ENCODE measurements around the gene JARID2. TPM values are rescaled to one million over a fixed set of nuclear protein-coding genes. Genes with fewer than 3 reads are reported as not detected.

Gene JARID2
- total RNA-seq, 3 donors from 2014 or later, result 10.6 to 11.8 (median 11.4) TPM

DNA sequence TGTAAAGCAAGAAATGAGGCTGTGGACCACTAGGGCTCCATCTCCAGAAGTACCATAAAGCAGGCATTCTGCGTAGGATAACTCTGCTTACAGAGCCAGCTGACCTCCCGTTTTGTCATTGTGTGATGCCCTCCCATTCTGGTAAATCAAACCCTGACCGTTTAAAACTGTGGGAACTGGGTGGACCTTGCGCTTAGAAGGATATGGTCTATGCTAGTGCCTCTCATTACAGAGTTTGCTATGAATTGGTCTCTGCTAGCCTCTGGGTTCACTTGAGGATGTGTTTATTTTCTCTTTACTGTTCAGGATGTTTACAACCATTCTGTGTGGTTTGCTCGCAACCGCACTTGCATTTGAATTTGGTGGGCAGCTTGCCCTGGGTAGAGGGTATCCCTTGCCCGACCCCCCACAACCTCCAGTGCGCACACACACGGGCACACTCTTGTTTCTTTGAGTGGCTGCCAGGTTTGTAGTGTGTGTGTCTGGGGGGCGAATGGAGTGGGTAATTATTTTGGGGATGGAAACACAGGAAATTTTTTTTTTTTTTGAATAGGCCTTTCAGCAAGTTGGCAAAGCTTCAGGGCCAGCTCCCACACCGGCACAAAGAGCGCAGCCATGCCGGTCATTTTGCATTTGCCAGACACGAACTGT, 198.3 kb downstream of the JARID2 start:
- DNase-seq, result no peak
- Histone ChIP-seq H3K4me3 (no peak overlapping the region), H3K36me3 (ENCODE audit: low read depth) (no peaks in the 10 kb centered on the region), H3K9me3 (no peaks in the 10 kb centered on the region), H3K4me1 (ENCODE audit: low read depth) (peaks cover 5% of the 10 kb centered on the region)
- TF ChIP-seq, protein P1, sequence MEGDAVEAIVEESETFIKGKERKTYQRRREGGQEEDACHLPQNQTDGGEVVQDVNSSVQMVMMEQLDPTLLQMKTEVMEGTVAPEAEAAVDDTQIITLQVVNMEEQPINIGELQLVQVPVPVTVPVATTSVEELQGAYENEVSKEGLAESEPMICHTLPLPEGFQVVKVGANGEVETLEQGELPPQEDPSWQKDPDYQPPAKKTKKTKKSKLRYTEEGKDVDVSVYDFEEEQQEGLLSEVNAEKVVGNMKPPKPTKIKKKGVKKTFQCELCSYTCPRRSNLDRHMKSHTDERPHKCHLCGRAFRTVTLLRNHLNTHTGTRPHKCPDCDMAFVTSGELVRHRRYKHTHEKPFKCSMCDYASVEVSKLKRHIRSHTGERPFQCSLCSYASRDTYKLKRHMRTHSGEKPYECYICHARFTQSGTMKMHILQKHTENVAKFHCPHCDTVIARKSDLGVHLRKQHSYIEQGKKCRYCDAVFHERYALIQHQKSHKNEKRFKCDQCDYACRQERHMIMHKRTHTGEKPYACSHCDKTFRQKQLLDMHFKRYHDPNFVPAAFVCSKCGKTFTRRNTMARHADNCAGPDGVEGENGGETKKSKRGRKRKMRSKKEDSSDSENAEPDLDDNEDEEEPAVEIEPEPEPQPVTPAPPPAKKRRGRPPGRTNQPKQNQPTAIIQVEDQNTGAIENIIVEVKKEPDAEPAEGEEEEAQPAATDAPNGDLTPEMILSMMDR (IDR thresholded peaks at IDR 0.05), result no peak
- intact Hi-C loops (cut with DNase I, micrococcal nuclease), result no loop called here
- ATAC-seq, result peak; percentile 15

DNA sequence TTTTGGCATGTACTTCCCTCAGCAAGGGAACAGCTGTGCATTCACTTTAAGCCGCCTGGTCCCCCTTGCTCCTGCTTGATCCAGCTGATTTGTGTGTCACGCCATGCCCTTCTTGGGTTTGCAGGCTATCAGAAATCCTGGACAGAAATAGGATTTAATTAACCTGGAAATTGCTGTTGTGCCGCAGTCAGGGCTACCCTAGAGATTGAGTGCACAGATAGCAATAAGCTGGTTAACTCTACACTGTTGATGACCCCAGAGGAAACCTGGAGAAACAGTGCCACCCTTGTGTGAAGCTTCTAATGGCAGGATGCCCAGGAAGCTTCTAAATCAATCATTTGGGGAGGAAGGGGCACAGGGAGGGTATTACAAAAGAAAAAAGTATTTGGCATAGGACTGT, 199.0 kb downstream of the JARID2 start:
- peak; percentile 31 for ATAC-seq
- intact Hi-C loops (cut with DNase I, micrococcal nuclease), result no loop called here
- H3K4me1 ChIP-seq (ENCODE audit: low read depth), result peaks cover 5% of the 10 kb centered on the region

DNA sequence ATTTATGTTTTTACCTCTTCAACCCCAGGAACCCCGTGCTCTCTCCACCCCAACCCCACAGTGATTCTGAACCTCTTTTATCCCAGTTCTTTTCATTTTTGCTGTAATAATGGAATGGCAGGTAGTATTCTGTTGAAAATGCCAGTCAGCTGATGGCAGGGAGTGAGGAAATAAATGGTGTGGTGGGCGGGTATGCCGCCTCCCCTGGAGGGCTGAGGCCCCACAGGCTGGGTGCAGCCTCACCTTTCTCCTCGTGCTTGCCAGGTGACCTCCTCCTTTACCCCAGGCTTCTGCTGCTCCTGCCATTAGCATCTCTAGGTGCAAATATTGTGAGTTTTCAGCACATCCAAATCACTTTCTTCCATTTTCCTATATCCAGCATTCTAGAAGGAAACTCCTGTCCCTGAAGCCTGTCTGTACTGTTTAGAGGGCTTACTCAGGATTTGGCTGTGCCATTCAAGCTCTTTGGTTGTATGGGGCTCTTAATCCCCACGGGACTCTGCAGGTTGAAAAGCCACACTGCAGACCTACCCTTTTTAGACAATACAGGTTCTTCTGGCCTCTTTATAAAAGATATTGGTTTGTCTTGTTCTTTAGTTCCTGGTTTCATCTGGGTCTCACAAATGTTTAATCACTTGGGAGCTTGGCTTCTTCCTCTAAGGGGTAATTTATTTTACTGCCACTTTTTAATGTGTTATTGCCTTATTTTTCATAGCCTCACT, 201.8 kb downstream of the JARID2 start:
- H3K9me3 ChIP-seq, result no peaks in the 10 kb centered on the region
- no peak overlapping the region for H3K4me3 ChIP-seq
- no peak for DNase-seq
- peaks cover 5% of the 10 kb centered on the region for H3K4me1 ChIP-seq (ENCODE audit: low read depth)
- ATAC-seq, result peak; percentile 24
- intact Hi-C loops (cut with DNase I, micrococcal nuclease), result no loop called here
- TF ChIP-seq, protein P1 (IDR thresholded peaks at IDR 0.05), result no peak
- H3K36me3 ChIP-seq (ENCODE audit: low read depth), result no peaks in the 10 kb centered on the region

More for the DNA sequence above, 199.0 kb downstream of the JARID2 start:
- no peak for DNase-seq
- H3K36me3 ChIP-seq (ENCODE audit: low read depth), result no peaks in the 10 kb centered on the region
- H3K9me3 ChIP-seq, result no peaks in the 10 kb centered on the region
- no peak overlapping the region for H3K4me3 ChIP-seq
- TF ChIP-seq, protein P1 (IDR thresholded peaks at IDR 0.05), result no peak

DNA sequence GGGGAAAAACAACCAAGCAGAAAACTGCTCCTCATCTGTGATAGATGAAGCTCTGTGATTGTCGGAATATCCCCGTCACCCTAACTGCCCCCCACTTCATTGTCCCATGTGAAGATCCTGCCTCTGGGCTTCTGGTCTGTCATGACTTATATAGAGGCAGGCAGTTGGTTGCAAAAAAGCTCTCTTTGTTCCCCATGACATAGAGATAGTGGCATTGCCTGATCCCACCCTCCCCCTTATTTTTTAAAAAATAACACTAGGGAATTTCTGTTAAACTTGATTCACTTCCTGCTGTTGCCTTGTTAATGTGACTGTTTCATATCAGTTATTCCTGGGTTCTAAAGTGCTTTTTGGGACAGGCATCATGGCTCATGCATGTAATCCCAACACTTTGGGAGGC, 203.1 kb downstream of the JARID2 start:
- intact Hi-C loops (cut with DNase I, micrococcal nuclease), result no loop called here
- H3K9me3 ChIP-seq, result no peaks in the 10 kb centered on the region
- H3K4me3 ChIP-seq, result no peak overlapping the region
- ATAC-seq (no peak), DNase-seq (no peak)
- no peaks in the 10 kb centered on the region for H3K4me1 ChIP-seq (ENCODE audit: low read depth)
- H3K36me3 ChIP-seq (ENCODE audit: low read depth), result no peaks in the 10 kb centered on the region
- TF ChIP-seq, protein P1 (IDR thresholded peaks at IDR 0.05), result no peak

DNA sequence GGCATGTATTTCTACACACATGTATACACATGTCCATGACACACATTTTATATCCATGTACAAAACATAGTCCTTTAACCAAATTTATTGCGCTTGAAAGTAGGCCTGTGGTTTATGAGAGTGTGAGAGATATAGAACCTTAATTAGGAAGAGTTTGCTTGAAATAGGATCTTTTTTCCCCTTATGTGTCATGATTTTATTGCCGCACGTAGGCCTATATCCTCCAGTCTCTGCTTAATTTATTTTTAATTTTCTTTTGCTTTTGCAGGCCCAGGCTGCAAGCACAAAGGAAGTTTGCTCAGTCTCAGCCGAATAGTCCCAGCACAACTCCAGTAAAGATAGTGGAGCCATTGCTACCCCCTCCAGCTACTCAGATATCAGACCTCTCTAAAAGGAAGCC, 205.9 kb downstream of the JARID2 start:
- TF ChIP-seq, protein P1 (IDR thresholded peaks at IDR 0.05), result no peak

More for the DNA sequence above, 205.9 kb downstream of the JARID2 start:
- H3K36me3 ChIP-seq (ENCODE audit: low read depth), result no peaks in the 10 kb centered on the region
- no peak for ATAC-seq
- H3K4me3 ChIP-seq, result no peak overlapping the region
- no peaks in the 10 kb centered on the region for H3K4me1 ChIP-seq (ENCODE audit: low read depth)
- no peak for DNase-seq
- intact Hi-C loops (cut with DNase I, micrococcal nuclease), result no loop called here
- no peaks in the 10 kb centered on the region for H3K9me3 ChIP-seq

All from mucosa of descending colon (tissue), 3 donors.